GM21825 (cell line): Measurements from ENCODE around the gene FMN1.

Source experiments
- ATAC-seq: cut with Tn5 transposase; IDR thresholded peaks from one replicate; pipeline ENCODE4 v1.9.1; 2021; ENCODE audit warnings: mild to moderate bottlenecking, moderate library complexity; ENCODE audit not compliant: unreplicated experiment

Gene FMN1

DNA sequence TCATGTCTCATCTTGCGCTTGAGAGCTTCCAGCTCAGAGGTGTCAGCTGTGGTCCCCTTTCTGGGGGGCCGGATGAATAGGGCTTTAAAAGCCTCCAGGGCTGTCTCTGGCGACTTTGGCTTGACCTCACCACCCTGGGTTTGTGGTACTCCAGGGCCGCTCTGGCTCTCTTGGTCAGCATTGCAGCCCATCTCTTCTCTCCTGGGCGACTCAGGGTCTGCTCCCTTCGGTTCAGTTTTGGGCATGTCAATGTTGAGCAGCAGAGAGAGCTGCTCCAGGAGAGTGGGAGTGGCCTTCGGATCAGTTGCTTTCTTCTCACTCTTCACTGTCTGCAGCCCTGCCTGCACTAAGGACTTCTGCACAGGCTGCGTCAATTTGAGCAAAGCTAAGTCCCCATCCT, 127.9 kb downstream of the FMN1 start:
- ATAC-seq, result no peak

DNA sequence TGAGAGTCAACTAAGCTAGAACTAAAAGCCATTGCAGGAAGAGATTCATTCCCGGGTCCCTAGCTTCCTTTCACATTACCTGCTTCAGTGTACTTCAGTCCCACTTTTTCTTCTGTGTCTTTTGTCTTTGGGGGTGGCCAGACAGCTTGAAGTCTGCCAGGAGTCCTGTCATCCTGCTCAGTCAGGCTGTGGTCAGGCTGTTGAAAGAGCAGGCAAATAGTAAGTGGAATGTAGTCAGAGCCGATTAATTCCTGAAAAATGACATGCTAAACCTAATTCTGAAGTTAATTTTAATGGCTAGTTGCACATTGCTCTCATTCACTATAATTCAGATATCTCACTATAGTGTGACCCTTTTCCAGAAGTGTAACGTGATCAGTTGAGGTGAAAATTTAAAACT, 129.6 kb downstream of the FMN1 start:
- no peak for ATAC-seq

DNA sequence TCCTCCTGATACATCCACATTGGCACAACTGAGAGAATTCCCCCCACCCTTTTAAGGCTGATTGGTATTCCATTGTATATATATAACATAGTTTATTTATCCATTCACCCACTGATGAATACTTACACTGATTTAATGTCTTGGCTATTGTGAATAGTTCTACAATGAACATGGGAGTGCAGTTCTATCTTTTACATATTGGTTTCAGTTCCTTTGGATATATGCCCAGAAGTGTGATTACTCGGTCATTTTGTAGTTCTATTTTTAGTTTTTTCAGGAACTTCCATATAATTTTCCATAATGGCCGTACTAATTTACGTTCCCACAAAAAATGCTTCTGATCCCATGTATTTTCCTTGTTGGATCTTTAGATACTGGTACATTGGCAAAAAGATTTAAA, 135.3 kb downstream of the FMN1 start:
- ATAC-seq, result no peak

DNA sequence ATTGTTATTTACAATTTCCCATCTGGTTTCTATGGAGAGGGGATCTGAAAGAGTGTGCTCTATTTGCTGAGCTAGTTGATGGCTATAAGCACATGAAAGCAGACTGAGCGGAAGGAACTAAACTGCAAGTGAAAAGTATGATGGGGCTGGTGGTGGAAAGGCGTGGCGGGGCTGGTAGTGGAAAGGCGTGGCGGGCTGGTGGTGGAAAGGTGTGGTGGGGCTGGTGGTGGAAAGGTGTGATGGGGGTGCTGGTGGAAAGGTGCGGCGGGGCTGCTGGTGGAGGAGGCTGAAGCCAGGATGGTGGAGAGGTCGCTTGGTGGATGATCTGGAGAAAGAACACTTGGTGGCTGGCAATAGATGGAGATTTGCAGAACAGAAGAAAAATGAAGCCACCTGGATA, 136.7 kb downstream of the FMN1 start:
- no peak for ATAC-seq

DNA sequence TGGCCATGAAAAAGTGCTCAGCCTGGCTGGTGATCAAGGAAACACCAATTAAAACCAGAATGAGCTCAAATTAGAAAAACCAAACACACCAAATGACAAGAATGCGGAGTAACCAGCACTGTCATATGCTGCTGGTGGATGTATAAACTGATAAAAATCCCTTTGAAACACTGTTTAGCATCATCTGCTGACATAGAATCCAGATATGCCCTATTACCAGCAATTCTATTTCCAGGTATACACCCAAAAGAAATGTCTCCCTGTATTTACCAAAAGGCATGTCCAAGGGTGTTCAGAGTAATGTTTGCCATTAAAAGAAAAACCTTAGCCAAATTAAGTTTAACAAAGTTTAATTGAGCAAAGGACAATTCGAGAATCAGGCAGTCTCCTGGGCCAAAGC, 138.6 kb downstream of the FMN1 start:
- no peak for ATAC-seq

DNA sequence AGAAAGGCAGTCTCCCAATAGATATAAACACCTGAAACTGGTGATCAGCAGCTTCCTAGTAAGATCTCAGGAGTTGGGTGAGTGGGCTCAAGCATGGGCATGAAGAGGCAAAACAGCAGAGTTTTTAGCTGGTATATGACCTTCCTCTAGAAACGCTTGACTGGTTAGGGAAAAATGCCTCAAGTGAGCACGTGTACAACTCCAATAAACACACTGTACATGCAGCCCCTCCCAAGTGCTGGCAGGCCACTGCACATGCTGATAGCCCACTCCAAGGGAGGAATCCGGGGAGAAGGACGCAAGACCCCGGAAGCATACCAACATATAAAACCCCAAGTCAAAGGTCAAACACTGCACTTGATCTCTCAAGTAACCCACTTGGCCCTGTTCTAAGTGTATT, 143.0 kb downstream of the FMN1 start:
- ATAC-seq, result no peak

DNA sequence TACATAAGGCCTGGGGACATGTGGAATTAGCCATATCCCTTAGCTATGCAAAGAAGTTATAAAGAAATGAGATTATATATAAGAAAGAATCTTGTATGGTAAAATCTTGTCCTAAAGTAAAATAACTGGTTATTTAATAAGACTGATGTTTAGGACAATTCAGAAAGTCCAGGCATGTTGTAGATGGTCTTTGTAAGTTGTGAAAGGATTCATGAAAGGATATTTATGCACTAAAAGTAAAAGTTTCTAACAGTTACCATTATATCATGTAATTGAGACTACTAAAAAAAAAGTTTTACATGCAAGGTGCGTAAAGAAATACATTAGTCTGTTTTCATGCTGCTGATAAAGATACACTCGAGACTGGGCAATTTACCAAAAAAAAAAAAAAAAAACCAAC, 146.3 kb downstream of the FMN1 start:
- no peak for ATAC-seq

DNA sequence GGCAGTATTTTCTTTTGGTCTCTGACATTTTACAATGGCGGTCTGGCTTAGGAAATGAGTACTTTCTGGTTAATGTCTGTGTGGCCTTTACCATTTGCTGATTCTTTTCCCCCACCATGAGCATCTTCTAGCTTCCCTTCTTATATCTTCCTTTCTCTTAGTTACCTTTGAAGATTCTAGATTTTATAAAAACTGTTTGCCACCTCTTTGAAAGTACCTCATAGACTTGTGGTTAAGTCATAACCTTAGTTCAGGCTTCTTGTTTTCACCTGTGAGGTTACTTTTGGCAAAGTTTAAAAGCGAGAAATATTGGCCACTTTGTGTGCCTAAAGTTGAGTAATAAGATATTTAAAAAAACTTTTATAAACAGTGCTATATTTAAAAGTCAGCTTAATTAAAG, 147.4 kb downstream of the FMN1 start:
- no peak for ATAC-seq

DNA sequence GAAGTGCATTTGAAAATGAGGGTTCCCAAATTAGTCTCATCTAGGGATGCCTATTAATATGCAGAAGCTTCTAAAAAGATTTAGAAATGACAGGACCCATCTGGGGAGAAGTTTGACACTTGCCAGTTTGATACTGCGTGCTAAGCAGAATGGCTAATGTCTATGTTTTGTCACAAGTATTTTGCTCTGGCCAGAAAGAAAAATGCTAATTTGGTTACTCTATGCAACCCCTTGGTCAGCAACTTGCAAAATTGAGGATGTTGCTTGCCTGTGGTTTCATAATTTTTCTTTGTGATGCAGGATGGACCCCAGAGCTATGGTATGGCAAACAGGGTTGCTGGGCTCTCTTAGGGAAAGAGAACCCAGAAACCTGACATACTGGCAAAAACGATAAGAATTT, 148.2 kb downstream of the FMN1 start:
- no peak for ATAC-seq

DNA sequence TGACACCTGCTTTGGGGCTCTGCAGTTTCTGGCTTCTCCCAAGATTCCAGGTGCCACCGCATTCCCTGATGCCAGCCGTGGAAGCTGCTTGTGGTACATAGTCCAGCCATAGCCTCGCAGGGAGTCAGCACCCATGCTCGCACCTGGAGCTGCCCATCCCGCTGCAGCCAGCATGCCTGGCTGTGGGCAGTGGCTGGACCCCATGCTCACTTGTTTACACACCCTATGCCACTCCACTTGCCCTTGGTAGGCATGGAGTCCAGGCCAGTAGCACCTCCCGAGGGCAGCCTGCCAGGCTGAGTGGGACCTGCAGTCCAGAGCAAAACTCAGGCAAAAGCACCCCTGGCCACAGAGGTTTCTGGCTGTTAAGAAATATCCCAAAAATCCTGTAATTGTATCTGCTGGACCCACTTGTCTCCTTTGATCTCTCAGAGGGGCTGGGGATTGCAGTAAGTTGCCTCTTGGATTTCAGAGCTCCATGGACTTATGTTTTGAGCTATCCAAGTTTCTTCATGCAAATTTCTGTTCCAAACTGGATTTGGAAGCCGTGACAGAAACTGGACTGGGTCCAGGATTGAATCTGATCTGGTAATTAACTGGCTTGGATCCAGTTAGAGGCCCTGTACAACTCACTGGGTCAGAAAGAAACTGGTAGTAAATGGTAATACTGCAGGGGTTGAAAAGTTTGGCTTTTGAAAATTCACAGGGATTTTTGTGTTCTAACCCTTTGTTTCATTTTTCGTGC, 149.3 kb downstream of the FMN1 start:
- no peak for ATAC-seq

DNA sequence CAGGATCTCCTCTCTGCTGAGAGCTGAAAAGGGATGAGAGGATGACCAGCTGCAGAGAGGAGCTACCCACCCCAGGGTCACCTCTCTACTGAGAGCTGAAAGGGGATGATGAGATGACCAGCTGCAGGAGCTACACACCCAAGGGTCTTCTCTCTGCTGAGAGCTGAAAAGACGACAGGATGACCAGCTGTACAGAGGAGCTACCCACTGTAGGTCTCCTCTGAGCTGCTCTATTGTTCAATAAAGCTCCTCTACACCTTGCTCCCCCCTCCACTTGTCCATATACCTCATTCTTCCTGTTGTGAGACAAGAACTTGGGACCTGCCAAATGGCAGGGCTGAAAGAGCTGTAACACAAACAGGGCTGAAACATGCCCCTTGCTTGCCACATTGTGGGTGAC, 149.9 kb downstream of the FMN1 start:
- ATAC-seq, result no peak

DNA sequence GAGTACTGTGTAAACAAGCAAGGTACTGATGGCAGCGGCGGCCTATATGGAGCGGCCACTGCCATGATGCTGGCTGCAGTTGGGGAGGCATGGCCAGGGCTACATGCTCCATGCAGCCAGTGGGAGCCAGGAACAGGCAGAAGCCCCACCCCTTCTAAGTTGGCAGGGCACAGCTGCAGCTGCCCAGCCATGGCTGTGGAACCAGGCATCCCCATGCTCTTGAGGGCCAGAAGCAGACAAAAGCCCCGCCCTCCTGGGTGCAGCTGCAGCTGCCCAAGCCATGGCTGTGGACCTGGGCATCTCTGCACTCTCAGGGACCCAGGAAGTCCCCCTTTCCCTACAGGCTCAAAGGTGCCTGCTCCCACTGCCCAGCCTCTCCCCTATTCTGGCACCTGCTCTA, 150.9 kb downstream of the FMN1 start:
- ATAC-seq, result no peak

DNA sequence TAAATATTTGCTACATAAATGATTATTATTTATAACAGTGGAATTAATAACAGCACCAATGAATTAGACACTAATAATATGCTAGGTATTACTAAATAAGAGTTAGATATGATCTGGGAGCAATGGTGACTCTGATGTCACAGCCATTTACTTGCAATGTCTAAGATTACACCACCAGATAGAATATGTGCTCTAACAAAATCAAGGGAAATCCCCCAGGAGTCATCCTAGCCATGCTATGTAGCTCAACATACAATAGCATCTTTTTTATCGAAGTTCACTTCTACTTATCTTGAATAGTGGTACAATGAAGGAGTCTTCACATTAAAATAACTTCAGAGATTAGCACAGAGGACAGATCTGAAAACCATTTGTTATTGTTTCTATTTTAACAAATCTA, 154.0 kb downstream of the FMN1 start:
- no peak for ATAC-seq

DNA sequence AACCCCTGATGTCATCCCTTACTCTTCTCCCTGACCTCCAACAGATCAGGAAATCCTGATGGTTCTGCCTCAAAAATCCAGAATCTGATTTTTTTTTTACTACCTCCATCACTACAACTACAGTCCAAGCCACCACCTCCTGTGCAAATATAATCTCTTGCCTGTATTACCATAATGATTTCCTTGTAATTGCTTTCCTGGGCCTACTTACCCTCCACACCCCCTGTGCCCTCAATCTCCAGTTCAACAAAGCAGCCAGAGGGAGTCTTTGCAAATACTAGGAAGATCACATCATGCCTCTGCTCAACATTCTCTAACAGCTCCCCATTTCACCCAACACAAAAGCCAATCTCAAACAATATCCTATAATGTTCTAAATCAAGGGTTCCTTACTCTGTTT, 159.9 kb downstream of the FMN1 start:
- ATAC-seq, result no peak

DNA sequence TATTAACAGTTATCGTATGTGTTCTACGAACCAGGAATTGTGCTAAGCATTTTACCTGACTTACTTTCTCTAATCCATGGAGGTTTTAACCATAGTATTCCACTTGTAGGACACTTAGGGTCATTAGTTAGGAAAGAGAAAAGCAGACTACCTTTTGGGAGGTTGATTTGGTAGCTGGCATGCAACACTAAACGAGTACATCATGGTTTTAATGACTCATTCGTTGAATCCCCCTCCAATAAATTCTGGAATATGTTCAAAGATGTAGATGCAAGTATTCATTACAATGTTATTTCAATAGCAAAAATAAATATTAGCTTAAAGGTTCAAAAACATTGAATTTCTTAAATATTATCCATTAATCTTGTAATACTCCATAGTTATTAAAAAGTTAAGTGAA, 162.5 kb downstream of the FMN1 start:
- ATAC-seq, result no peak

DNA sequence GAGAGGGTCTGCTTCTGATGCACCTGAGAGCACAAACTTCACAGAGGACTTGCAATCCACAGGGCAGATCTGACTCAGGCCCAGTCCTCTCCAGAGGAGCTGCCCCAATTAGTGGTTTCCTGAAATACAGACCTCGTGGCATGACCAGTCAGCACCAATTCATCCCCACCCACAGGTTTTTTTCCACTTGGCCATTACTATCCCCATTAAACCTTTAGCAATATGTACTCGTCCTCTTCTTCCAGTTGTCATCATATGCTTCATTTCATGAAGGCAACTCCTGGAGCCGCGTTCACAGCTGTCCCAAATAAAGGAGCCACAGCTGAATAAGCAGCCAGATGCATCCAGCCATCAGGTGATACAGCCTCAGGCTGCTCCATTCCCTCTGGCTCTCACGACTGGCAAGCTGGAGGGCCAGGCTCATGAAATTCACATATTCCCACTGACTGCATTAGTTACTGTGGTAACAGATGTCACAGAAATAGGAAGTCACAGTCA, 163.1 kb downstream of the FMN1 start:
- ATAC-seq, result no peak

DNA sequence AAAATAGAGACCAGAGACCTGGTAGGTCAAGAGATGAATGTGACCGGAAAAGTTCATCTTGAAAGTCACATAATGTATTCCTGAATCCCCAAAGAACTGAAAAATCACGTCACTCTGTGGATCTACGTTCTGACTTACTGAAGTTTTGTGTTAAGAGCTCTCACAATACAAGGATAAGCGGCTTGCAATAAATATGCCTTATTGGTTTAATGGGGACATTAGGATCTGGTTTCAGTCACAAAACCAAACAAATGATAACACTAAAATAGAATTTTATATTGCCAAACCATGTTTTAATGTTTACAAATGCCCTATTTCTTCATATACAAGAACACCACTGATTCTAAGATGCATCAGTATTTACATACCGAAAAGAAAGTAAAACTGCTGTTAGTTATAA, 164.2 kb downstream of the FMN1 start:
- no peak for ATAC-seq

DNA sequence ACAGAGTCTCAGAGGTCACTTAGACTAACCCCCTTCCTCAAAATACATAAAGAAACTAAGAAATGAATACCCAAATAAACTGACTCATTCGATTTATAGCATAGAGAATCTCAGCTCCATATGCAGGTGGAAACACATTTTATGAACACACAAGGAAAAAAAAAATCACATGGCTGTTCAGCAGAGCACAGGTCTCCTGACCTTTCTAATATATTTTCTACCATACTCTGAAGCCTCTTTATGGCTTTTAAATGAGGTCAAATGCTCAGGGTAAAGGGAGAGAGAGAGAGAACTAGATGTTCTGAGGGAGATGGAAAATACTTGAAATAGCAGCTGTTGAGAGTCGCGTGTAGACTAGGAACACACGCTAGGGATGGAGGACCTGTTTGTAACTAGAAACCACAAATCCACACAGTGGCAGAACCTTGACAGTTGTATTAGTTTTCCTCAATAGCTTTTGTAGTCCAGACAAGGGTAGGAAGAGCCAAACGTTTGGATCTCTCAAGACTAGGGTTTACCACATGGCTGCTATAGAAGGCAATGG, 165.3 kb downstream of the FMN1 start:
- no peak for ATAC-seq

DNA sequence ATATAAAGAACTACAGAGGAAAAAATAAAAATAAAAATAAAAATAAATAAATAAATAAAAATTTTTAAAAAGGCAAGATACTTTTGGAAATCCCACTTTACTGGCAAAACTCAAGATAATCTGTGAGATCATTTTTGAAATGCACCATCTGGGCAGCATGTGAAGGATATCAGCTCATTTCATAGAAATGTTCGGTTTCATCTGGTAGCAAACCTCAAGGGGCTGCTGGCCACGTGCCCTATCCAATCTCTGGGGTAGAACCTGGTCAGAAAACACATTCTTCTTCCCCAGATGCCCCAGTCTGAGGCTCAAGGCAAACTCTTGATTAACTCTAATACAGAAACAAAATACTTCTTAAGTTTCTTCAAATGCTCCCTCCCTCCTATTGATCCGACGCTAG, 166.0 kb downstream of the FMN1 start:
- no peak for ATAC-seq

DNA sequence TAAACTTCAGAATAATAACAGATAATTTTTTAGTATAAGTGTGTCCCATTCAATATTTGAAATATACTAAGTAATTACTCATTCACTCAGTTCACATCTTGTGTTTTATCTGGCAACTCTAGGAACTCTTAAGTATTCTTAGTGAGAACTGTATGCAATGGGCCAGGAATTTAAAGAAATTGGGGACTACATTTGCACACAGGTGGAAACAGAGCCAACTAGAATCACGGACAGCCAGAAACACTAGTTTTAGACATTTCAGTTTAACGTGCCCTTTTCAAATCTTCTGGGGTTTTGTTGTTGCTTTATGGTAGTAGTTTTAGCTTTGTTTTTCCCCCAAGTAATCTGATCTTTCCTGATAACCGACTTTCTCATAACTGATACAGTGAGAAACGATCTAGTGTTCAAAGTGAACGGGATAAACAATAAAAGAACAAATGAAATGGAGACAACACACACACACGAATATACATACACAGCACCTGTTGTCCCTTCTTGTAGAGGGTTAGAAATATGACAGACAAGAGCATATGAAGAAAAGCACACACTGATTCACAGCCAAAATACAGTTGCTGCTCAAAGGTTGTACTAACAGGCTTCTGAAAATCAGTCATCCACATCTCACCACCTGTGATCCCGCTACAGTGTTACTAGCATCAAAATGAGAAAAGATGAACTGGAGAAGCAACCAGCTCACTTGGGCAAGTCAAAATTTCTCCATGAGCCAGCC, 167.0 kb downstream of the FMN1 start:
- no peak for ATAC-seq

DNA sequence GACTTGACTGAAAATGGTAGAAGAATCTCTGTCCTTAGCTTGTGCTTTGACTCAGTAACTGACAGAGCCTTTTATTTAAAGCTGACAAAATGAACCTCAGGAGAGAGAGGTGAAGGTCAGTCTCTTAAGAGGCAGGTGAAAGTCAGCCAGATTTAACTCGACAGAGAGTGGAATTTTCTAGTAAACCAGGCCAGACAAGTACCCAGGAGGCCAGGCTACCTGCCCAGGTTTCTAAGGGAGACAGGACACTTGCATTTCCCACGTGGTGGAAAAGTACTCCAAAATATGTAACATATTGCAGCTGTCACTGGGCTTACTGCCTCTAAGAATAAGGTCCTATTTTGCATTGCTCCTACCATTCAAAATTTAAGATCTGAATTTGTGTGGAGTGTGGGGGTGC, 167.9 kb downstream of the FMN1 start:
- no peak for ATAC-seq

DNA sequence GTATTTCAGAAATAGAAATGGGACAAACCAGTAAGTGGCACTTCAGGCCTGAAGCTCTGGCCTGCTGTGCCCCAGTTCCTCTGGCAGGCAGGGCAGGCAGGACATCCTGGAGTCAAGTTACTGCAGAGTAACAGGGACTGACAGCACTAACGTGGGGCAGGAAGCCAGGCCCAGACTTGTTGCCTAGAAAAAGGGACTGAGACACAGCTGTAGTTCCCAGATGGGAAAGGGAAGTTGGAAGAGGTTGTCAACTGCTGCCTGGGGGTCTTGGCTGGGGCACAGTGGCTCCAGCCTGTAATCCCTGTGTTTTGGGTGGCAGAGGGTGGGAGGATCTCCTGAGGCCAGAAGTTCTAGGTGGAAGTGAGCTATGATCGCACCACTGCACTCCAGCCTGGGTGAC, 171.9 kb downstream of the FMN1 start:
- ATAC-seq, result no peak
